DND-41 (cell line): ENCODE measurements around the gene NDRG2.

ENCODE experiments used
- ATAC-seq: fragments of 200-7000 bp; cut with Tn5 transposase; 3 replicates; pipeline ENCODE4 v1.9.1; 2021; ENCODE audit warnings: low read depth; ENCODE audit not compliant: insufficient read depth
- DNase-seq: peaks from one replicate; pipeline ENCODE4 v3.0.0-alpha.2; 2020
- H2AFZ ChIP-seq: 2 replicates; pipeline ENCODE4 v1.6.0; 2012; ENCODE audit warnings: low read depth, low read length
- H3K27ac ChIP-seq: 2 replicates; pipeline ENCODE4 v1.5.1; 2012; ENCODE audit warnings: low read length, inconsistent platforms
- H3K27me3 ChIP-seq: fragments of 200-600 bp; sonication (generic); 2 replicates; pipeline ENCODE4 v1.6.0; 2012; ENCODE audit warnings: low read length, mild to moderate bottlenecking, inconsistent platforms; ENCODE audit not compliant: insufficient read depth, poor library complexity
- H3K36me3 ChIP-seq: 2 replicates; pipeline ENCODE4 v1.5.1; 2012; ENCODE audit warnings: low read length, inconsistent platforms; ENCODE audit not compliant: insufficient read depth
- H3K4me1 ChIP-seq: 2 replicates; pipeline ENCODE4 v1.5.1; 2012; ENCODE audit warnings: mild to moderate bottlenecking, low read length; ENCODE audit not compliant: insufficient read depth
- H3K4me2 ChIP-seq: 2 replicates; pipeline ENCODE4 v1.6.0; 2012; ENCODE audit warnings: mild to moderate bottlenecking, moderate library complexity, low read length, inconsistent platforms; ENCODE audit not compliant: insufficient read depth
- H3K4me3 ChIP-seq, 2 experiments: fragments of 200-600 bp in 1 of 2; shearing (Covaris generic) in 1 of 2; 2 replicates each; pipeline ENCODE4 v1.5.1; 2012 to 2016; ENCODE audit warnings: inconsistent platforms in 2 of 2, low read length in 2 of 2, mild to moderate bottlenecking in 2 of 2, low read depth in 1 of 2, moderate library complexity in 1 of 2
- H3K79me2 ChIP-seq: 2 replicates; pipeline ENCODE4 v1.6.0; 2012; ENCODE audit warnings: low read length, inconsistent platforms; ENCODE audit not compliant: insufficient read depth
- H3K9ac ChIP-seq: 2 replicates; pipeline ENCODE4 v1.6.0; 2012; ENCODE audit warnings: low read depth, mild to moderate bottlenecking, inconsistent platforms, low read length, moderate library complexity
- H3K9me3 ChIP-seq: 2 replicates; pipeline ENCODE4 v1.5.1; 2012; ENCODE audit warnings: low read length, moderate library complexity, mild to moderate bottlenecking, inconsistent platforms; ENCODE audit not compliant: insufficient read depth, severe bottlenecking
- H4K20me1 ChIP-seq: 2 replicates; pipeline ENCODE4 v1.6.0; 2012; ENCODE audit warnings: low read length; ENCODE audit not compliant: insufficient read depth
- CTCF ChIP-seq: IDR thresholded peaks from 2 replicates; pipeline ENCODE4 v1.5.1; 2012; ENCODE audit warnings: borderline replicate concordance, low read length, moderate library complexity, mild to moderate bottlenecking; ENCODE audit not compliant: poor library complexity, severe bottlenecking; ENCODE audit errors: extremely low read depth
- EZH2 ChIP-seq: IDR thresholded peaks from 3 replicates; pipeline ENCODE4 v1.6.1; 2012; ENCODE audit warnings: borderline replicate concordance, low read depth, mild to moderate bottlenecking, moderate library complexity, low read length, inconsistent platforms; ENCODE audit not compliant: severe bottlenecking

Gene NDRG2

GRCh38 chr14:21038441-21039422 is 13.9 kb upstream of the NDRG2 start:
- Histone ChIP-seq H3K9me3 (no peaks in the 10 kb centered on the region), H3K36me3 (no peaks in the 10 kb centered on the region), H2AFZ (no peak overlapping the region), H3K9ac (no peak overlapping the region), H4K20me1 (no peaks in the 10 kb centered on the region), H3K4me3 (no peak overlapping the region), H3K27ac (no peak overlapping the region), H3K27me3 (peaks cover 8% of the 10 kb centered on the region), H3K4me1 (no peaks in the 10 kb centered on the region), H3K79me2 (no peaks in the 10 kb centered on the region), H3K4me2 (no peak overlapping the region)
- TF ChIP-seq CTCF (no peak), EZH2 (no peak)
- ATAC-seq (no peak), DNase-seq (no peak)

- Histone ChIP-seq H3K9ac (no peak overlapping the region), H3K9me3 (no peaks in the 10 kb centered on the region), H3K4me2 (no peak overlapping the region), H3K79me2 (no peaks in the 10 kb centered on the region), H3K36me3 (no peaks in the 10 kb centered on the region), H2AFZ (no peak overlapping the region), H3K4me3 (no peak overlapping the region), H4K20me1 (no peaks in the 10 kb centered on the region), H3K4me1 (no peaks in the 10 kb centered on the region), H3K27me3 (peaks cover 12% of the 10 kb centered on the region), H3K27ac (no peak overlapping the region)
- ATAC-seq (no peak), DNase-seq (no peak)
- TF ChIP-seq CTCF = no peak
- no peak for TF ChIP-seq EZH2
Measured at GRCh38 chr14:21037156-21037555, 12.3 kb upstream of the NDRG2 start.

- Histone ChIP-seq H3K36me3 (no peaks in the 10 kb centered on the region), H3K9me3 (no peaks in the 10 kb centered on the region), H3K27ac (no peak overlapping the region), H3K79me2 (no peaks in the 10 kb centered on the region), H3K4me3 (no peak overlapping the region), H2AFZ (no peak overlapping the region), H3K9ac (no peak overlapping the region), H4K20me1 (no peaks in the 10 kb centered on the region), H3K4me1 (no peaks in the 10 kb centered on the region), H3K27me3 (peaks cover 16% of the 10 kb centered on the region), H3K4me2 (no peak overlapping the region)
- DNase-seq (no peak), ATAC-seq (no peak)
- TF ChIP-seq EZH2 (no peak), CTCF (no peak)
Measured at GRCh38 chr14:21036751-21037150, 11.9 kb upstream of the NDRG2 start.
